B cell (primary cell): Measurements from ENCODE around the gene FTO.

Source experiments
- EZH2 ChIP-seq: IDR thresholded peaks from 2 replicates; pipeline ENCODE4 v1.6.1; 2012; ENCODE audit warnings: borderline replicate concordance, low read depth, mild to moderate bottlenecking, moderate library complexity, low read length; ENCODE audit not compliant: insufficient read depth, poor library complexity, severe bottlenecking
- TF ChIP-seq, protein P1 (sequence below): fragments of 200-600 bp; IDR thresholded peaks from one replicate; pipeline ENCODE4 v1.8.0; 2022; ENCODE audit warnings: antibody characterized with exemption, mild to moderate bottlenecking

DNA sequence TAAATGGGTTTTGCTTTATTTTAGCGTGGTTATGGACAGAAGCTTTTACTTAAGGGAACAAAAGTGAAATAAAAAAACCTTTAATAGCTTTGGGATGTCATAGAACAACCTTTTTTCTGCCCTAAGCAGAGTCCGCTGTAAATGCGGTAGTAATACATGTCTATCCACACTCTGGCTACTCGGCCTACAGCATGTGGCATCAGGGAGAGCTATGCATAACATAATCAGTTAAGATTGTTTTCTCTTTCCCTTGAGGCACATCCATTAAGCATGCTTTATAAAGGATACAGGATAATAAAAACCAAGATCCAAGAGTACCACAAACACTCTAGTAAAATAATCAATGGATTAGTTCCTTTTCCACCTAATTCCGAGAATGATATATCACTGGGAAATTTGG lies 10.6 kb upstream of the FTO start:
- TF ChIP-seq EZH2 = no peak
- TF ChIP-seq, protein P1, sequence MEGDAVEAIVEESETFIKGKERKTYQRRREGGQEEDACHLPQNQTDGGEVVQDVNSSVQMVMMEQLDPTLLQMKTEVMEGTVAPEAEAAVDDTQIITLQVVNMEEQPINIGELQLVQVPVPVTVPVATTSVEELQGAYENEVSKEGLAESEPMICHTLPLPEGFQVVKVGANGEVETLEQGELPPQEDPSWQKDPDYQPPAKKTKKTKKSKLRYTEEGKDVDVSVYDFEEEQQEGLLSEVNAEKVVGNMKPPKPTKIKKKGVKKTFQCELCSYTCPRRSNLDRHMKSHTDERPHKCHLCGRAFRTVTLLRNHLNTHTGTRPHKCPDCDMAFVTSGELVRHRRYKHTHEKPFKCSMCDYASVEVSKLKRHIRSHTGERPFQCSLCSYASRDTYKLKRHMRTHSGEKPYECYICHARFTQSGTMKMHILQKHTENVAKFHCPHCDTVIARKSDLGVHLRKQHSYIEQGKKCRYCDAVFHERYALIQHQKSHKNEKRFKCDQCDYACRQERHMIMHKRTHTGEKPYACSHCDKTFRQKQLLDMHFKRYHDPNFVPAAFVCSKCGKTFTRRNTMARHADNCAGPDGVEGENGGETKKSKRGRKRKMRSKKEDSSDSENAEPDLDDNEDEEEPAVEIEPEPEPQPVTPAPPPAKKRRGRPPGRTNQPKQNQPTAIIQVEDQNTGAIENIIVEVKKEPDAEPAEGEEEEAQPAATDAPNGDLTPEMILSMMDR = no peak
